HG02642 (cell line): ENCODE data around the gene SVBP.

Experiments used
- ATAC-seq: cut with Tn5 transposase; IDR thresholded peaks from one replicate; pipeline ENCODE4 v1.9.1; 2021; ENCODE audit warnings: mild to moderate bottlenecking; ENCODE audit not compliant: unreplicated experiment, poor library complexity

Gene SVBP

GRCh38 chr1:42844592-42845140 lies 27.5 kb upstream of the SVBP start:
- no peak for ATAC-seq

- ATAC-seq: no peak
Observed at GRCh38 chr1:42841440-42842147, 24.4 kb upstream of the SVBP start.

- no peak for ATAC-seq
Observed at GRCh38 chr1:42841010-42841409, 23.8 kb upstream of the SVBP start.

- ATAC-seq: no peak
Observed at GRCh38 chr1:42838482-42839190, 21.4 kb upstream of the SVBP start.

- ATAC-seq: no peak
Observed at GRCh38 chr1:42837709-42838108, 20.5 kb upstream of the SVBP start.

- ATAC-seq: no peak
Observed at GRCh38 chr1:42835422-42835821, 18.2 kb upstream of the SVBP start.

GRCh38 chr1:42834803-42835202 lies 17.6 kb upstream of the SVBP start:
- no peak for ATAC-seq

GRCh38 chr1:42833981-42834380 lies 16.8 kb upstream of the SVBP start:
- ATAC-seq: no peak

GRCh38 chr1:42832641-42833240 lies 15.5 kb upstream of the SVBP start:
- no peak for ATAC-seq

GRCh38 chr1:42831273-42831672 lies 14.1 kb upstream of the SVBP start:
- ATAC-seq: no peak

- ATAC-seq: no peak
Observed at GRCh38 chr1:42830631-42831030, 13.4 kb upstream of the SVBP start.

- no peak for ATAC-seq
Observed at GRCh38 chr1:42825036-42825851, 8.0 kb upstream of the SVBP start.

- ATAC-seq: no peak
Observed at GRCh38 chr1:42824481-42825035, 7.4 kb upstream of the SVBP start.

- ATAC-seq: no peak
Observed at GRCh38 chr1:42822800-42823392, 5.7 kb upstream of the SVBP start.

GRCh38 chr1:42821690-42822089 lies 4.5 kb upstream of the SVBP start:
- ATAC-seq: no peak

- ATAC-seq: no peak
Observed at GRCh38 chr1:42820813-42821212, 3.6 kb upstream of the SVBP start.

GRCh38 chr1:42817976-42818375 lies 779 bp upstream of the SVBP start:
- no peak for ATAC-seq

GRCh38 chr1:42817440-42817767 lies 207 bp upstream of the SVBP start:
- ATAC-seq: no peak

- ATAC-seq: no peak
Observed at GRCh38 chr1:42815941-42816584, 1.1 kb downstream of the SVBP start.
